Measurements from ENCODE around the gene EPG5. TPM values are rescaled to one million over a fixed set of nuclear protein-coding genes. Genes with fewer than 3 reads are reported as not detected.

Gene EPG5
- total RNA-seq, 1 experiment from 2014 or later, result 22.7 TPM

DNA sequence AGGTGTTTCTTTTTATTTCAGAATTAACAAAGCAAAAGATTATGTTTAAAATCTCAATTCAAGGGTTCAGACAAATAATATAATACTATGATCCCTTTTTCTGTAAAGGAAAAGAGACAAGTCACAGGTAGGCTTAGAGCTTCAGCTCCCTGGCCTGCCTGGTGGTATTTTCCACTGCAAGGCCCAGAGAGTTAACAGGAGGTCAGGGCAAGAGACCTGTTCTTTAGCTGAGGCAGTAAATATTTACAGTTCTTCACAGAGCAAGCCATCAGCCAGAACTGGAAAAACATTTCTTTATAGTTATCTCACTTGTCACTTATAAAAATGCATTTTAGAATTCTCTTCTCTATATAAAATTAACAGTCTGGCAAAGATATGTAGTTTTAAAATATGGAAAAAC lies 70.1 kb downstream of the EPG5 start (continued):
- TF ChIP-seq, protein P1, sequence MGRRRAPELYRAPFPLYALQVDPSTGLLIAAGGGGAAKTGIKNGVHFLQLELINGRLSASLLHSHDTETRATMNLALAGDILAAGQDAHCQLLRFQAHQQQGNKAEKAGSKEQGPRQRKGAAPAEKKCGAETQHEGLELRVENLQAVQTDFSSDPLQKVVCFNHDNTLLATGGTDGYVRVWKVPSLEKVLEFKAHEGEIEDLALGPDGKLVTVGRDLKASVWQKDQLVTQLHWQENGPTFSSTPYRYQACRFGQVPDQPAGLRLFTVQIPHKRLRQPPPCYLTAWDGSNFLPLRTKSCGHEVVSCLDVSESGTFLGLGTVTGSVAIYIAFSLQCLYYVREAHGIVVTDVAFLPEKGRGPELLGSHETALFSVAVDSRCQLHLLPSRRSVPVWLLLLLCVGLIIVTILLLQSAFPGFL (CRISPR knock-in tag; IDR thresholded peaks at IDR 0.05; ENCODE audit: borderline replicate concordance), result no peak
- TF ChIP-seq, protein P2, sequence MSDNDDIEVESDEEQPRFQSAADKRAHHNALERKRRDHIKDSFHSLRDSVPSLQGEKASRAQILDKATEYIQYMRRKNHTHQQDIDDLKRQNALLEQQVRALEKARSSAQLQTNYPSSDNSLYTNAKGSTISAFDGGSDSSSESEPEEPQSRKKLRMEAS (CRISPR knock-in tag; IDR thresholded peaks at IDR 0.05), result no peak
- TF ChIP-seq, protein P3, sequence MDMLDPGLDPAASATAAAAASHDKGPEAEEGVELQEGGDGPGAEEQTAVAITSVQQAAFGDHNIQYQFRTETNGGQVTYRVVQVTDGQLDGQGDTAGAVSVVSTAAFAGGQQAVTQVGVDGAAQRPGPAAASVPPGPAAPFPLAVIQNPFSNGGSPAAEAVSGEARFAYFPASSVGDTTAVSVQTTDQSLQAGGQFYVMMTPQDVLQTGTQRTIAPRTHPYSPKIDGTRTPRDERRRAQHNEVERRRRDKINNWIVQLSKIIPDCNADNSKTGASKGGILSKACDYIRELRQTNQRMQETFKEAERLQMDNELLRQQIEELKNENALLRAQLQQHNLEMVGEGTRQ (CRISPR knock-in tag; IDR thresholded peaks at IDR 0.05), result no peak

DNA sequence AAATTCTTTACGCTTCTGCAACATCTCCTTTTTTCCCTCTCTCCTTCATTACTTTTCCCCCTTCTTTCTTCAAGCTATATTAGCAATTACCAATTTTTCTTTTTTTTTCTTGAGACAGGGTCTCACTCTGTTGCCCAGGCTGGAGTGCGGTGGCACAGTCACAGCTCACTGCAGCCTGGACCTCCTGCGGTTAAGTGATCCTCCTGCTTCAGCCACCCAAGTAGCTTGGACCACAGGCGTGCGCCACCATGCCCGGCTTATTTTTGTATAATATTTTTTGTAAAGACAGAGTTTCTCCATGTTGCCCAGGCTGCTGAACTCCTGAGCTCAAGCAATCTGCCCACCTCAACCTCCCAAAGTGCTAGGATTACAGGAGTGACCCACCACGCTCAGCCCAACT lies 70.7 kb downstream of the EPG5 start:
- ATAC-seq, result no peak
- H3K4me3 Mint-ChIP-seq, result no peak overlapping the region
- H3K9me3 Mint-ChIP-seq, result no peaks in the 10 kb centered on the region
- no peak for DNase-seq (ENCODE audit: low spot score)
- H3K27me3 Mint-ChIP-seq (ENCODE audit: low read depth), result no peaks in the 10 kb centered on the region
- ChIA-PET POLR2A (no interaction called here), CTCF (interaction anchor here (0.7 kb wide), 1 partner anchor 16 kb away, joined by 3 read pairs; no protein-coding TSS in a partner anchor)
- no peak overlapping the region for H3K27ac Mint-ChIP-seq
- H3K36me3 Mint-ChIP-seq, result peaks cover 23% of the 10 kb centered on the region
- H3K4me1 Mint-ChIP-seq, result no peaks in the 10 kb centered on the region
- TF ChIP-seq NFE2L1 (CRISPR knock-in tag; IDR thresholded peaks at IDR 0.05) (no peak), ZNF121 (CRISPR knock-in tag; IDR thresholded peaks at IDR 0.05) (0 out of 2 replicates have a peak, but pooled peaks have one; percentile 16)
- TF ChIP-seq, protein P4, sequence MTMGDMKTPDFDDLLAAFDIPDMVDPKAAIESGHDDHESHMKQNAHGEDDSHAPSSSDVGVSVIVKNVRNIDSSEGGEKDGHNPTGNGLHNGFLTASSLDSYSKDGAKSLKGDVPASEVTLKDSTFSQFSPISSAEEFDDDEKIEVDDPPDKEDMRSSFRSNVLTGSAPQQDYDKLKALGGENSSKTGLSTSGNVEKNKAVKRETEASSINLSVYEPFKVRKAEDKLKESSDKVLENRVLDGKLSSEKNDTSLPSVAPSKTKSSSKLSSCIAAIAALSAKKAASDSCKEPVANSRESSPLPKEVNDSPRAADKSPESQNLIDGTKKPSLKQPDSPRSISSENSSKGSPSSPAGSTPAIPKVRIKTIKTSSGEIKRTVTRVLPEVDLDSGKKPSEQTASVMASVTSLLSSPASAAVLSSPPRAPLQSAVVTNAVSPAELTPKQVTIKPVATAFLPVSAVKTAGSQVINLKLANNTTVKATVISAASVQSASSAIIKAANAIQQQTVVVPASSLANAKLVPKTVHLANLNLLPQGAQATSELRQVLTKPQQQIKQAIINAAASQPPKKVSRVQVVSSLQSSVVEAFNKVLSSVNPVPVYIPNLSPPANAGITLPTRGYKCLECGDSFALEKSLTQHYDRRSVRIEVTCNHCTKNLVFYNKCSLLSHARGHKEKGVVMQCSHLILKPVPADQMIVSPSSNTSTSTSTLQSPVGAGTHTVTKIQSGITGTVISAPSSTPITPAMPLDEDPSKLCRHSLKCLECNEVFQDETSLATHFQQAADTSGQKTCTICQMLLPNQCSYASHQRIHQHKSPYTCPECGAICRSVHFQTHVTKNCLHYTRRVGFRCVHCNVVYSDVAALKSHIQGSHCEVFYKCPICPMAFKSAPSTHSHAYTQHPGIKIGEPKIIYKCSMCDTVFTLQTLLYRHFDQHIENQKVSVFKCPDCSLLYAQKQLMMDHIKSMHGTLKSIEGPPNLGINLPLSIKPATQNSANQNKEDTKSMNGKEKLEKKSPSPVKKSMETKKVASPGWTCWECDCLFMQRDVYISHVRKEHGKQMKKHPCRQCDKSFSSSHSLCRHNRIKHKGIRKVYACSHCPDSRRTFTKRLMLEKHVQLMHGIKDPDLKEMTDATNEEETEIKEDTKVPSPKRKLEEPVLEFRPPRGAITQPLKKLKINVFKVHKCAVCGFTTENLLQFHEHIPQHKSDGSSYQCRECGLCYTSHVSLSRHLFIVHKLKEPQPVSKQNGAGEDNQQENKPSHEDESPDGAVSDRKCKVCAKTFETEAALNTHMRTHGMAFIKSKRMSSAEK (CRISPR knock-in tag; IDR thresholded peaks at IDR 0.05; ENCODE audit: borderline replicate concordance), result no peak

DNA sequence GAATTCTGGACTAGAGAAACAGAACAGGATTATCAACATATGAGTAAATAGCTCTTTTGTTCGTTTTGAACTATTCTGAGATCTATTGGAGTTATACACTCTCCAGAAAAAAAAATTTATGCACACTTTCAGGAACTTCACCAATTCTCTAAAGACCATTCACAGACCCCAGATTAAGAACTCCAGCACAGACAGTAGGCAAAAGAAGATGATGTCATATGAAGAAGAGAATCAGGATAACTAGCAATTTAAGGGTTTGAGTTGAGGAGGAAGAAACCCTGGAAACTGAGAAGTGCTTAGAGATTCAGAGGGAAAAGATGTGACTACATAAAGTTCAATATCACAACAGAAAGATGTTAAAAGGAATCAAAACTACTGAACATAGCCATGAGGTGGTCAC lies 71.8 kb downstream of the EPG5 start:
- DNase-seq (ENCODE audit: low spot score), result no peak
- ChIA-PET CTCF (interaction anchor here (1.2 kb wide), 1 partner anchor 15 kb away, joined by 4 read pairs; no protein-coding TSS in a partner anchor), POLR2A (interaction anchor here (0.5 kb wide), 1 partner anchor 21 kb away, joined by 3 read pairs; no protein-coding TSS in a partner anchor)
- ATAC-seq, result no peak
- no peaks in the 10 kb centered on the region for H3K27me3 Mint-ChIP-seq (ENCODE audit: low read depth)
- H3K4me3 Mint-ChIP-seq, result no peak overlapping the region
- TF ChIP-seq SMAD4 (CRISPR knock-in tag; IDR thresholded peaks at IDR 0.05) (no peak), SP1 (CRISPR knock-in tag; conservative IDR thresholded peaks at IDR 0.05) (no peak), NR1H2 (CRISPR knock-in tag; IDR thresholded peaks at IDR 0.05) (no peak), SOX15 (CRISPR knock-in tag; IDR thresholded peaks at IDR 0.05) (no peak)
- TF ChIP-seq, protein P5, sequence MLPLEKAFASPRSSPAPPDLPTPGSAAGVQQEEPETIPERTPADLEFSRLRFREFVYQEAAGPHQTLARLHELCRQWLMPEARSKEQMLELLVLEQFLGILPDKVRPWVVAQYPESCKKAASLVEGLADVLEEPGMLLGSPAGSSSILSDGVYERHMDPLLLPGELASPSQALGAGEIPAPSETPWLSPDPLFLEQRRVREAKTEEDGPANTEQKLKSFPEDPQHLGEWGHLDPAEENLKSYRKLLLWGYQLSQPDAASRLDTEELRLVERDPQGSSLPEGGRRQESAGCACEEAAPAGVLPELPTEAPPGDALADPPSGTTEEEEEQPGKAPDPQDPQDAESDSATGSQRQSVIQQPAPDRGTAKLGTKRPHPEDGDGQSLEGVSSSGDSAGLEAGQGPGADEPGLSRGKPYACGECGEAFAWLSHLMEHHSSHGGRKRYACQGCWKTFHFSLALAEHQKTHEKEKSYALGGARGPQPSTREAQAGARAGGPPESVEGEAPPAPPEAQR (CRISPR knock-in tag; IDR thresholded peaks at IDR 0.05), result no peak
- TF ChIP-seq, protein P6, sequence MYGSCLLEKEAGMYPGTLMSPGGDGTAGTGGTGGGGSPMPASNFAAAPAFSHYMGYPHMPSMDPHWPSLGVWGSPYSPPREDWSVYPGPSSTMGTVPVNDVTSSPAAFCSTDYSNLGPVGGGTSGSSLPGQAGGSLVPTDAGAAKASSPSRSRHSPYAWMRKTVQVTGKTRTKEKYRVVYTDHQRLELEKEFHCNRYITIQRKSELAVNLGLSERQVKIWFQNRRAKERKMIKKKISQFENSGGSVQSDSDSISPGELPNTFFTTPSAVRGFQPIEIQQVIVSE (CRISPR knock-in tag; IDR thresholded peaks at IDR 0.05; ENCODE audit: borderline replicate concordance), result no peak
- TF ChIP-seq, protein P7, sequence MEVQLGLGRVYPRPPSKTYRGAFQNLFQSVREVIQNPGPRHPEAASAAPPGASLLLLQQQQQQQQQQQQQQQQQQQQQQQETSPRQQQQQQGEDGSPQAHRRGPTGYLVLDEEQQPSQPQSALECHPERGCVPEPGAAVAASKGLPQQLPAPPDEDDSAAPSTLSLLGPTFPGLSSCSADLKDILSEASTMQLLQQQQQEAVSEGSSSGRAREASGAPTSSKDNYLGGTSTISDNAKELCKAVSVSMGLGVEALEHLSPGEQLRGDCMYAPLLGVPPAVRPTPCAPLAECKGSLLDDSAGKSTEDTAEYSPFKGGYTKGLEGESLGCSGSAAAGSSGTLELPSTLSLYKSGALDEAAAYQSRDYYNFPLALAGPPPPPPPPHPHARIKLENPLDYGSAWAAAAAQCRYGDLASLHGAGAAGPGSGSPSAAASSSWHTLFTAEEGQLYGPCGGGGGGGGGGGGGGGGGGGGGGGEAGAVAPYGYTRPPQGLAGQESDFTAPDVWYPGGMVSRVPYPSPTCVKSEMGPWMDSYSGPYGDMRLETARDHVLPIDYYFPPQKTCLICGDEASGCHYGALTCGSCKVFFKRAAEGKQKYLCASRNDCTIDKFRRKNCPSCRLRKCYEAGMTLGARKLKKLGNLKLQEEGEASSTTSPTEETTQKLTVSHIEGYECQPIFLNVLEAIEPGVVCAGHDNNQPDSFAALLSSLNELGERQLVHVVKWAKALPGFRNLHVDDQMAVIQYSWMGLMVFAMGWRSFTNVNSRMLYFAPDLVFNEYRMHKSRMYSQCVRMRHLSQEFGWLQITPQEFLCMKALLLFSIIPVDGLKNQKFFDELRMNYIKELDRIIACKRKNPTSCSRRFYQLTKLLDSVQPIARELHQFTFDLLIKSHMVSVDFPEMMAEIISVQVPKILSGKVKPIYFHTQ (CRISPR knock-in tag; IDR thresholded peaks at IDR 0.05), result no peak
- H3K4me1 Mint-ChIP-seq, result no peaks in the 10 kb centered on the region
- peaks cover 15% of the 10 kb centered on the region for H3K36me3 Mint-ChIP-seq
- H3K27ac Mint-ChIP-seq, result no peak overlapping the region
- H3K9me3 Mint-ChIP-seq, result no peaks in the 10 kb centered on the region

All from WTC11 (cell line).